Smooth muscle cell (in vitro differentiated cells): ENCODE results near the gene NEURL1. TPM values are rescaled to one million over a fixed set of nuclear protein-coding genes. Genes with fewer than 3 reads are reported as not detected.

Source experiments
- DNase-seq: peaks from one replicate; lab custom pipeline; 2025; ENCODE audit not compliant: unreplicated experiment; lab: John Stamatoyannopoulos, UW
- H2AFZ ChIP-seq: fragments of 200-600 bp; sonication (generic); 2 replicates; pipeline ENCODE4 v1.6.0; 2016; ENCODE audit warnings: antibody characterized with exemption, low read depth, mild to moderate bottlenecking
- H3F3A ChIP-seq: fragments of 200-600 bp; sonication (generic); 2 replicates; pipeline ENCODE4 v1.6.0; 2017; ENCODE audit warnings: antibody characterized with exemption, low read depth
- H3K27ac ChIP-seq: fragments of 200-600 bp; sonication (generic); 2 replicates; pipeline ENCODE4 v1.5.1; 2016; ENCODE audit warnings: low read depth, mild to moderate bottlenecking
- H3K27me3 ChIP-seq: fragments of 200-600 bp; sonication (generic); 2 replicates; pipeline ENCODE4 v1.6.1; 2016; ENCODE audit warnings: low read depth, mild to moderate bottlenecking
- H3K36me3 ChIP-seq: fragments of 200-600 bp; sonication (generic); 2 replicates; pipeline ENCODE4 v1.5.1; 2016; ENCODE audit warnings: low read depth
- H3K4me1 ChIP-seq: fragments of 200-600 bp; sonication (generic); 2 replicates; pipeline ENCODE4 v1.5.1; 2016; ENCODE audit warnings: low read depth
- H3K4me2 ChIP-seq: fragments of 200-600 bp; sonication (generic); 2 replicates; pipeline ENCODE4 v1.6.0; 2016; ENCODE audit warnings: mild to moderate bottlenecking
- H3K4me3 ChIP-seq: fragments of 200-600 bp; sonication (generic); 2 replicates; pipeline ENCODE4 v1.5.1; 2016; ENCODE audit warnings: mild to moderate bottlenecking
- H3K79me2 ChIP-seq: fragments of 200-600 bp; sonication (generic); 2 replicates; pipeline ENCODE4 v1.6.0; 2016; ENCODE audit warnings: low read depth, mild to moderate bottlenecking
- H3K9ac ChIP-seq: fragments of 200-600 bp; sonication (generic); 2 replicates; pipeline ENCODE4 v1.6.0; 2016; ENCODE audit warnings: low read depth
- H3K9me3 ChIP-seq: fragments of 200-600 bp; sonication (generic); replicated peaks from 2 replicates; pipeline ENCODE4 v1.5.1; 2016; ENCODE audit warnings: low read depth
- H4K20me1 ChIP-seq: fragments of 200-600 bp; sonication (generic); 2 replicates; pipeline ENCODE4 v1.6.0; 2016; ENCODE audit warnings: low read depth
- WGBS: methylation state at CpG from one replicate; pipeline ENCODE4 v1.1.7; 2016; ENCODE audit warnings: low lambda C conversion rate; 5-methylcytosine and 5-hydroxymethylcytosine counted together
- polyA plus RNA-seq: library from polyadenylated mRNA; unstranded; fragments of >200 nt; fragmentation: Nextera tagmentation; extraction: Ambion mirVana; gene quantifications from 2 replicates; pipeline ENCODE4 v1.2.1, GENCODE V29; 2016
- total RNA-seq: library from RNA; depleted of rRNA; stranded (reverse); fragments of >200 nt; gene quantifications from 2 replicates; pipeline ENCODE4 v1.2.3, GENCODE V29; 2014
- TF ChIP-seq, protein P1 (sequence below): fragments of 200-600 bp; sonication (generic); IDR thresholded peaks from 2 replicates; pipeline ENCODE4 v1.5.1; 2017; ENCODE audit warnings: borderline replicate concordance, mild to moderate bottlenecking, antibody characterized with exemption; ENCODE audit not compliant: insufficient read depth, poor library complexity, severe bottlenecking

NEURL1 gene
- total and polyA plus RNA-seq, 2 experiments from 2014 or later = 0.04 to 0.91 TPM

DNA sequence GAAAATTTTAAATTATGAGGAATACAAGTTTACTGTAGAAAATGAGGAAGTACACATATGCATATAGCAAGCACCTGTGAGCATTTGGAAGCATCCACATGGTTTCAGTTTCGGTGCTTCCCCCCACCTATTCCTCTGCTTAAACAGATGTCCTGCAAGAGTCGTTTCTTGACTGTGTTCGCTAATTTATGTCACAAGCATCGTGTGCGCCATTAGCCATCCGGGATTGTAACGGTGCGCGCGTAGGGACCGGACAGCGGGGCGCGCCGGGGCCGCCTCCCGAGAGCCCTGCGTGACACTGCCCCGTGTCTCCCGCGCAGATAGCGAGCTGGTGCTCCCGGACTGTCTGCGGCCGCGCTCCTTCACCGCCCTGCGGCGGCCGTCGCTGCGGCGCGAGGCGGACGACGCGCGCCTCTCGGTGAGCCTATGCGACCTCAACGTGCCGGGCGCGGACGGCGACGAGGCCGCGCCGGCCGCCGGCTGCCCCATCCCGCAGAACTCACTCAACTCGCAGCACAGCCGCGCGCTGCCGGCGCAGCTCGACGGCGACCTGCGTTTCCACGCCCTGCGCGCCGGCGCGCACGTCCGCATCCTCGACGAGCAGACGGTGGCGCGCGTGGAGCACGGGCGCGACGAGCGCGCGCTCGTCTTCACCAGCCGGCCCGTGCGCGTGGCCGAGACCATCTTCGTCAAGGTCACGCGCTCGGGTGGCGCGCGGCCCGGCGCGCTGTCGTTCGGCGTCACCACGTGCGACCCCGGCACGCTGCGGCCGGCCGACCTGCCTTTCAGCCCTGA lies 90.9 kb downstream of the NEURL1 start:
- Histone ChIP-seq H3K27me3 (no peaks in the 10 kb centered on the region), H3K4me2 (no peak overlapping the region), H3K9ac (no peak overlapping the region), H3K4me1 (peaks cover 4% of the 10 kb centered on the region), H3K36me3 (no peaks in the 10 kb centered on the region), H3K79me2 (no peaks in the 10 kb centered on the region), H4K20me1 (no peaks in the 10 kb centered on the region), H3K9me3 (no peaks in the 10 kb centered on the region), H3F3A (no peaks in the 10 kb centered on the region), H3K4me3 (no peak overlapping the region), H3K27ac (no peak overlapping the region), H2AFZ (no peak overlapping the region)
- WGBS = 96% methylated on average over 54 of the region's 111 CpGs
- TF ChIP-seq, protein P1, sequence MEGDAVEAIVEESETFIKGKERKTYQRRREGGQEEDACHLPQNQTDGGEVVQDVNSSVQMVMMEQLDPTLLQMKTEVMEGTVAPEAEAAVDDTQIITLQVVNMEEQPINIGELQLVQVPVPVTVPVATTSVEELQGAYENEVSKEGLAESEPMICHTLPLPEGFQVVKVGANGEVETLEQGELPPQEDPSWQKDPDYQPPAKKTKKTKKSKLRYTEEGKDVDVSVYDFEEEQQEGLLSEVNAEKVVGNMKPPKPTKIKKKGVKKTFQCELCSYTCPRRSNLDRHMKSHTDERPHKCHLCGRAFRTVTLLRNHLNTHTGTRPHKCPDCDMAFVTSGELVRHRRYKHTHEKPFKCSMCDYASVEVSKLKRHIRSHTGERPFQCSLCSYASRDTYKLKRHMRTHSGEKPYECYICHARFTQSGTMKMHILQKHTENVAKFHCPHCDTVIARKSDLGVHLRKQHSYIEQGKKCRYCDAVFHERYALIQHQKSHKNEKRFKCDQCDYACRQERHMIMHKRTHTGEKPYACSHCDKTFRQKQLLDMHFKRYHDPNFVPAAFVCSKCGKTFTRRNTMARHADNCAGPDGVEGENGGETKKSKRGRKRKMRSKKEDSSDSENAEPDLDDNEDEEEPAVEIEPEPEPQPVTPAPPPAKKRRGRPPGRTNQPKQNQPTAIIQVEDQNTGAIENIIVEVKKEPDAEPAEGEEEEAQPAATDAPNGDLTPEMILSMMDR = no peak
- DNase-seq = no peak

DNA sequence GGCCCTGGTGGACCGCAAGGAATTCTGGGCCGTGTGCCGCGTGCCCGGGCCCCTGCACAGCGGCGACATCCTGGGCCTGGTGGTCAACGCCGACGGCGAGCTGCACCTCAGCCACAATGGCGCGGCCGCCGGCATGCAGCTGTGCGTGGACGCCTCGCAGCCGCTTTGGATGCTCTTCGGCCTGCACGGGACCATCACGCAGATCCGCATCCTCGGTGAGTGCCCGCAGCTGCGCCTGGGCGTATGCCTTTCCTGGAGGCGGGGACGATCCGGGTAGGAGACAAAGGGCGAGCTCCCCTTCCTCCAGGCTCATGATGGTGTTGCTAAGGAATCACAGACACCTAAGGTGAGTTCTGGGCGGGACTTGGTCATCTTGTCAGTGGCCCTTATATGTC lies 91.5 kb downstream of the NEURL1 start:
- H2AFZ ChIP-seq = no peak overlapping the region
- no peak overlapping the region for H3K27ac ChIP-seq
- no peak for DNase-seq
- H3K9me3 ChIP-seq = no peaks in the 10 kb centered on the region
- peaks cover 4% of the 10 kb centered on the region for H3K4me1 ChIP-seq
- H3K4me3 ChIP-seq = no peak overlapping the region
- H3K9ac ChIP-seq = no peak overlapping the region
- no peaks in the 10 kb centered on the region for H3K27me3 ChIP-seq
- no peaks in the 10 kb centered on the region for H4K20me1 ChIP-seq
- H3K4me2 ChIP-seq = no peak overlapping the region
- H3K36me3 ChIP-seq = no peaks in the 10 kb centered on the region
- no peaks in the 10 kb centered on the region for H3F3A ChIP-seq
- TF ChIP-seq, protein P1 = no peak
- WGBS = 96% methylated on average over 32 of the region's 32 CpGs
- H3K79me2 ChIP-seq = no peaks in the 10 kb centered on the region

DNA sequence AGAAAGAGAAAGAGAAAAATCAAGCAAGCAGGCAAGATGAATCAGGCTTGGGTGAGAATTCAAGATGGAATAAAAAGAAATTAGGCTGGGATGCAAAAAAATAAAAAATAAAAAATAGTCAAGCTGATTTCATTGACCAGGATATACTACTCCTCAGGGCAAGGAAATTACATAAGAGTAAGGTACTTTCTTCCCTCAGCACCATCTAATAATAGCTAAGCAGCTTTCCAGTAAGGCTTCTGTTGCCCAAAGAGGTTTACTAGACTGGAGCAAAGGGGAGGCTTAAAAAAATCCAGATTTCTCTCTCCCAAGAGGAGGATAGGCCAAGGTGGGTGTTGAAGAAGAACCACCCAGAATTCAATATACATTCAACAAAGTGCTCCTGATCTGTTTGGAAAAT lies 93.6 kb downstream of the NEURL1 start:
- Histone ChIP-seq H3K79me2 (no peaks in the 10 kb centered on the region), H3K4me1 (peaks cover 4% of the 10 kb centered on the region), H3K4me3 (no peak overlapping the region), H3K9me3 (no peaks in the 10 kb centered on the region), H3K27ac (no peak overlapping the region), H3K9ac (no peak overlapping the region), H3F3A (no peaks in the 10 kb centered on the region), H3K4me2 (no peak overlapping the region), H3K36me3 (no peaks in the 10 kb centered on the region), H3K27me3 (no peaks in the 10 kb centered on the region), H2AFZ (no peak overlapping the region), H4K20me1 (no peaks in the 10 kb centered on the region)
- TF ChIP-seq, protein P1 = no peak
- no peak for DNase-seq
